Liver (tissue), 9 donors: ENCODE results near the gene SEMA5A. TPM values are rescaled to one million over a fixed set of nuclear protein-coding genes. Genes with fewer than 3 reads are reported as not detected.

Experiments
- DNase-seq: peaks from one replicate; pipeline ENCODE4 v3.0.0-alpha.2; 2017; ENCODE audit warnings: low spot score
- H3K27ac ChIP-seq, 2 donors: one replicate each; pipeline ENCODE4 v1.7.0; 2013; ENCODE audit warnings: inconsistent platforms in 2 of 2, low read length in 2 of 2, control low read depth in 1 of 2, low read depth in 1 of 2, mild to moderate bottlenecking in 1 of 2
- H3K27me3 ChIP-seq, 4 donors: one replicate each; pipeline versions ENCODE4 v1.6.1 to v1.7.0; 2013; ENCODE audit warnings: low read length in 3 of 4, inconsistent platforms in 1 of 4, mild to moderate bottlenecking in 1 of 4, moderate library complexity in 1 of 4; ENCODE audit not compliant: control insufficient read depth in 4 of 4, insufficient read depth in 4 of 4
- H3K36me3 ChIP-seq, 4 donors: one replicate each; pipeline versions ENCODE4 v1.6.1 to v1.7.0; 2013; ENCODE audit warnings: low read length in 3 of 4, mild to moderate bottlenecking in 3 of 4, low read depth in 1 of 4, moderate library complexity in 1 of 4; ENCODE audit not compliant: control insufficient read depth in 4 of 4, insufficient read depth in 3 of 4
- H3K4me1 ChIP-seq, 4 donors: one replicate each; pipeline versions ENCODE4 v1.6.1 to v1.7.0; 2013; ENCODE audit warnings: low read length in 3 of 4, mild to moderate bottlenecking in 3 of 4, moderate library complexity in 1 of 4; ENCODE audit not compliant: control insufficient read depth in 4 of 4, insufficient read depth in 4 of 4
- H3K4me3 ChIP-seq, 3 donors: one replicate each; pipeline versions ENCODE4 v1.6.1 to v1.7.0; 2013; ENCODE audit warnings: low read length in 3 of 3, control low read depth in 1 of 3, low read depth in 1 of 3, mild to moderate bottlenecking in 1 of 3
- H3K9ac ChIP-seq, 2 donors: one replicate each; pipeline ENCODE4 v1.7.0; 2013; ENCODE audit warnings: low read length in 2 of 2, mild to moderate bottlenecking in 2 of 2, moderate library complexity in 2 of 2, control low read depth in 1 of 2, low read depth in 1 of 2
- H3K9me3 ChIP-seq, 4 donors: one replicate each; pipeline versions ENCODE4 v1.6.1 to v1.7.0; 2013; ENCODE audit warnings: low read length in 3 of 4; ENCODE audit not compliant: control insufficient read depth in 4 of 4
- ATF3 ChIP-seq: IDR thresholded peaks from 2 replicates; pipeline ENCODE4 v1.6.1; 2016; ENCODE audit warnings: antibody characterized with exemption
- CTCF ChIP-seq: fragments of 150-350 bp; IDR thresholded peaks from 2 replicates; pipeline ENCODE4 v1.5.1; 2017; ENCODE audit warnings: improper control_type of control experiment, low read depth, low read length; ENCODE audit not compliant: missing input control
- EGR1 ChIP-seq, 2 donors: IDR thresholded peaks; 2 replicates each; pipeline ENCODE4 v1.6.1; 2016 to 2018; ENCODE audit warnings: antibody characterized with exemption in 2 of 2, low read depth in 2 of 2
- FOXA1 ChIP-seq: IDR thresholded peaks from 2 replicates; pipeline ENCODE4 v1.6.1; 2016; ENCODE audit warnings: antibody characterized with exemption
- FOXA2 ChIP-seq: IDR thresholded peaks from 2 replicates; pipeline ENCODE4 v1.6.1; 2016; ENCODE audit warnings: antibody characterized with exemption
- GABPA ChIP-seq, 2 donors: IDR thresholded peaks in 1 of 2; conservative IDR thresholded peaks in 1 of 2; 2 replicates each; pipeline ENCODE4 v1.6.1; 2016; ENCODE audit warnings: antibody characterized with exemption in 2 of 2, mild to moderate bottlenecking in 1 of 2, moderate library complexity in 1 of 2
- HNF4A ChIP-seq, 2 donors: conservative IDR thresholded peaks; 2 replicates each; pipeline ENCODE4 v1.6.1; 2016; ENCODE audit warnings: antibody characterized with exemption in 2 of 2, mild to moderate bottlenecking in 2 of 2
- HNF4G ChIP-seq: IDR thresholded peaks from 2 replicates; pipeline ENCODE4 v1.6.1; 2016; ENCODE audit warnings: antibody characterized with exemption
- JUND ChIP-seq, 2 donors: IDR thresholded peaks; 2 replicates each; pipeline ENCODE4 v1.6.1; 2016; ENCODE audit warnings: antibody characterized with exemption in 2 of 2
- NR2F2 ChIP-seq: IDR thresholded peaks from 2 replicates; pipeline ENCODE4 v1.6.1; 2016; ENCODE audit warnings: antibody characterized with exemption
- RAD21 ChIP-seq, 2 donors: IDR thresholded peaks; 2 replicates each; pipeline ENCODE4 v1.6.1; 2016; ENCODE audit warnings: antibody characterized with exemption in 2 of 2, mild to moderate bottlenecking in 2 of 2
- REST ChIP-seq: IDR thresholded peaks from 2 replicates; pipeline ENCODE4 v1.6.1; 2016; ENCODE audit warnings: antibody characterized with exemption, mild to moderate bottlenecking
- RXRA ChIP-seq, 2 donors: IDR thresholded peaks; 2 replicates each; pipeline ENCODE4 v1.6.1; 2017 to 2018; ENCODE audit warnings: antibody characterized with exemption in 2 of 2, mild to moderate bottlenecking in 1 of 2
- SP1 ChIP-seq: IDR thresholded peaks from 2 replicates; pipeline ENCODE4 v1.6.1; 2018; ENCODE audit warnings: antibody characterized with exemption, mild to moderate bottlenecking
- TAF1 ChIP-seq: conservative IDR thresholded peaks from 2 replicates; pipeline ENCODE4 v1.6.1; 2016; ENCODE audit warnings: antibody characterized with exemption, mild to moderate bottlenecking
- YY1 ChIP-seq: IDR thresholded peaks from 2 replicates; pipeline ENCODE4 v1.6.1; 2016; ENCODE audit warnings: antibody characterized with exemption, mild to moderate bottlenecking
- ZBTB33 ChIP-seq: IDR thresholded peaks from 2 replicates; pipeline ENCODE4 v1.6.1; 2016; ENCODE audit warnings: antibody characterized with exemption
- WGBS: extraction: QIAGEN DNeasy Blood & Tissue Kit; methylation state at CpG from one replicate; pipeline ENCODE4 v1.1.7; 2013; 5-methylcytosine and 5-hydroxymethylcytosine counted together
- polyA plus RNA-seq, 2 donors: library from polyadenylated mRNA; stranded (reverse) in 1 of 2; unstranded in 1 of 2; fragments of 200-250 nt in 1 of 2; fragments of >200 nt in 1 of 2; fragmentation: Nextera tagmentation in 1 of 2; extraction: Ambion mirVana in 1 of 2; gene quantifications; one replicate each; pipeline versions ENCODE4 v1.2.1 to v1.2.3, GENCODE V29; 2013 to 2015
- total RNA-seq, 2 donors: library from RNA; depleted of rRNA; stranded (reverse); fragments of >200 nt; gene quantifications; one replicate each; pipeline ENCODE4 v1.2.3, GENCODE V29; 2014
- donor health status: healthy.
- donor health status: healthy.
- donor health status: healthy.
- donor health status: healthy.
- donor health status: healthy.

SEMA5A gene
- total and polyA plus RNA-seq, 4 donors: 1.1 to 5.8 (median 3.2) TPM

GRCh38 chr5:9046756-9047481 lies 499.0 kb downstream of the SEMA5A start:
- H3K4me3 ChIP-seq: no peak overlapping the region
- no peak for DNase-seq
- WGBS: 72% methylated on average over 3 of the region's 3 CpGs
- TF ChIP-seq REST: no peak
- no peak for TF ChIP-seq HNF4A (conservative IDR thresholded peaks at IDR 0.05)
- TF ChIP-seq RXRA (IDR thresholded peaks at IDR 0.05): peak in 1 of 2 donors; percentile 18
- no peak for TF ChIP-seq GABPA (IDR thresholded peaks at IDR 0.05 in 1 of 2, conservative IDR thresholded peaks at IDR 0.05 in 1 of 2)
- TF ChIP-seq SP1: no peak
- TF ChIP-seq HNF4G: no peak
- TF ChIP-seq EGR1 (IDR thresholded peaks at IDR 0.05; ENCODE audit: low read depth in 2 of 2): no peak
- H3K27ac ChIP-seq: peak overlapping the region in 1 of 2 donors; percentile 22
- H3K36me3 ChIP-seq: peaks cover 0 to 34% (median 16%) of the 10 kb centered on the region in 4 donors
- no peaks in the 10 kb centered on the region for H3K27me3 ChIP-seq
- no peak overlapping the region for H3K9ac ChIP-seq
- H3K4me1 ChIP-seq: no peaks in the 10 kb centered on the region
- H3K9me3 ChIP-seq: no peaks in the 10 kb centered on the region

GRCh38 chr5:9045946-9046345 lies 499.9 kb downstream of the SEMA5A start:
- DNase-seq: no peak
- no peaks in the 10 kb centered on the region for H3K4me1 ChIP-seq
- peak overlapping the region in 1 of 2 donors; percentile 22 for H3K27ac ChIP-seq
- H3K27me3 ChIP-seq: no peaks in the 10 kb centered on the region
- H3K36me3 ChIP-seq: peaks cover 0 to 39% (median 15%) of the 10 kb centered on the region in 4 donors
- no peak overlapping the region for H3K9ac ChIP-seq
- no peak overlapping the region for H3K4me3 ChIP-seq
- no peaks in the 10 kb centered on the region for H3K9me3 ChIP-seq
- 85% methylated on average over 2 of the region's 2 CpGs for WGBS
- no peak for TF ChIP-seq ATF3
- TF ChIP-seq ZBTB33: no peak
- TF ChIP-seq TAF1: no peak
- TF ChIP-seq SP1: no peak
- TF ChIP-seq FOXA2: no peak
- no peak for TF ChIP-seq GABPA (IDR thresholded peaks at IDR 0.05 in 1 of 2, conservative IDR thresholded peaks at IDR 0.05 in 1 of 2)
- no peak for TF ChIP-seq EGR1 (IDR thresholded peaks at IDR 0.05; ENCODE audit: low read depth in 2 of 2)
- TF ChIP-seq CTCF: no peak
- TF ChIP-seq YY1: no peak
- TF ChIP-seq FOXA1: no peak
- no peak for TF ChIP-seq HNF4A (conservative IDR thresholded peaks at IDR 0.05)
- no peak for TF ChIP-seq NR2F2
- TF ChIP-seq HNF4G: no peak
- no peak for TF ChIP-seq RAD21 (IDR thresholded peaks at IDR 0.05)
- no peak for TF ChIP-seq JUND (IDR thresholded peaks at IDR 0.05)
- TF ChIP-seq RXRA (IDR thresholded peaks at IDR 0.05): no peak
- TF ChIP-seq REST: no peak
